ENCODE measurements around the gene ACO1. TPM values are rescaled to one million over a fixed set of nuclear protein-coding genes. Genes with fewer than 3 reads are reported as not detected.

Gene ACO1
- total and polyA plus RNA-seq, 12 donors: 7.1 to 77.6 (median 65.1) TPM

DNA sequence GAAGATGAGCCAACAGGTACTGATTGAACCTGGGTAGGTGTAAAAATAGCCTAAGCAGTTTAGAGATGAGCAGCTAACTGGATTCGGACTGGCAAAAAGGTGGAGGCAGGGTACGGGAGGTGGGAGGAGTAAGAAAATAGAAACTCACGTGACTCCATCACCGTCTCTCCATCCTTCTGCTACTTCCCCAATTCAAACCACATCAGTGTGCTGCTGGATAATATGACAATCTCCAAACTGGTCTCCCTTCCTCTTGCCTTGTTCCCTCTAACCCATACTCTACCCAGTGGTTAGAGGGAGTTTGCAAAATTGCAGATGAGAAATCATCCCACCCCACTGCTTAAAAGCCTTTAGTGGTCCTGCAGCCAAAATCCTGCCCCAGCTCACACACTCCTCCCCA is 98.9 kb downstream of the ACO1 start:
- H3K4me3 ChIP-seq: no peak overlapping the region

DNA sequence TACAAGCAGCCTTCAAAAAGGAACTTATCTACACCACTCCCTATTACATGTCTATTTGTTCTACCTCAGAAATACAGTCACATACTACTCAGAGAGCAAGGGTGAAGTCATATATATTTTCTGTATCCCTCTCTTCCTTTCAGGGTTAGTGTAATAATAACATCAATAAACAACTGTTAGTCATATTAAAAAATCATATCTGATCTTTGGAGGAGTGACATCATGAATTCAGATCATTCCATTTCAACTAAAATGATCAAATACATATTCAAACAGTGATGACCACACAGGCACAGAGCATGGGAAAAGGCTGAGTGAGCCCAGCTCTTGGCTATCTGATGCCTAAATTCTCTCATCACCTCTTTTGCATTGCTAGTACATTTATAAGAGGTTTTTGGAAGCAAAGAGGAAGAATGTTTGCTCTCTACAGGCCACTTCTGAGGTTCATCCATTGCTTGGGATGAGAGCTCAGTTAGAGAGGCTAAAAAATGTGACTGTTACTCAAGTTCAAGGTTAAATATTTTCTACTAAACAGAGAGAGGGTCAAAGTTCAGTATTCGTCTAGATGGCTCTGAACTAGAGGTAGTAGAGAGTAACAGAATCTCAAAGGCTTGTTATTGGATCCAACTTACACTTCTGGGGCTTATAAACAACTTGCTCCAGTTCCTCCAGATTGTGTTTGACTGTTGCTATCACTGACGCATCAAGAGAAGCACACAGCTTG is 102.6 kb downstream of the ACO1 start:
- no peaks in the 10 kb centered on the region for H3K27me3 ChIP-seq
- no peaks in the 10 kb centered on the region for H3K9me3 ChIP-seq
- ATAC-seq (no peak), DNase-seq (no peak)
- intact Hi-C loops (cut with DNase I): no loop called here
- H3K4me3 ChIP-seq: no peak overlapping the region
- TF ChIP-seq, protein P1, sequence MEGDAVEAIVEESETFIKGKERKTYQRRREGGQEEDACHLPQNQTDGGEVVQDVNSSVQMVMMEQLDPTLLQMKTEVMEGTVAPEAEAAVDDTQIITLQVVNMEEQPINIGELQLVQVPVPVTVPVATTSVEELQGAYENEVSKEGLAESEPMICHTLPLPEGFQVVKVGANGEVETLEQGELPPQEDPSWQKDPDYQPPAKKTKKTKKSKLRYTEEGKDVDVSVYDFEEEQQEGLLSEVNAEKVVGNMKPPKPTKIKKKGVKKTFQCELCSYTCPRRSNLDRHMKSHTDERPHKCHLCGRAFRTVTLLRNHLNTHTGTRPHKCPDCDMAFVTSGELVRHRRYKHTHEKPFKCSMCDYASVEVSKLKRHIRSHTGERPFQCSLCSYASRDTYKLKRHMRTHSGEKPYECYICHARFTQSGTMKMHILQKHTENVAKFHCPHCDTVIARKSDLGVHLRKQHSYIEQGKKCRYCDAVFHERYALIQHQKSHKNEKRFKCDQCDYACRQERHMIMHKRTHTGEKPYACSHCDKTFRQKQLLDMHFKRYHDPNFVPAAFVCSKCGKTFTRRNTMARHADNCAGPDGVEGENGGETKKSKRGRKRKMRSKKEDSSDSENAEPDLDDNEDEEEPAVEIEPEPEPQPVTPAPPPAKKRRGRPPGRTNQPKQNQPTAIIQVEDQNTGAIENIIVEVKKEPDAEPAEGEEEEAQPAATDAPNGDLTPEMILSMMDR (IDR thresholded peaks at IDR 0.05): no peak
- H3K36me3 ChIP-seq: peaks cover 0 to 100% (median 35%) of the 10 kb centered on the region in 9 donors
- no peaks in the 10 kb centered on the region for H3K4me1 ChIP-seq
- 87 to 88% methylated on average over 2 of the region's 2 CpGs for WGBS, 2 donors
- H3K27ac ChIP-seq: no peak overlapping the region

More for the DNA sequence above, 98.9 kb downstream of the ACO1 start:
- WGBS, 2 donors: 80 to 95% methylated on average over 4 of the region's 4 CpGs
- Histone ChIP-seq H3K36me3 (peaks cover 0 to 100% (median 44%) of the 10 kb centered on the region in 9 donors), H3K27me3 (no peaks in the 10 kb centered on the region), H3K27ac (no peak overlapping the region), H3K9me3 (no peaks in the 10 kb centered on the region), H3K4me1 (no peaks in the 10 kb centered on the region)
- DNase-seq (no peak), ATAC-seq (no peak)
- TF ChIP-seq, protein P1 (IDR thresholded peaks at IDR 0.05): no peak
- intact Hi-C loops (cut with DNase I): no loop called here

DNA sequence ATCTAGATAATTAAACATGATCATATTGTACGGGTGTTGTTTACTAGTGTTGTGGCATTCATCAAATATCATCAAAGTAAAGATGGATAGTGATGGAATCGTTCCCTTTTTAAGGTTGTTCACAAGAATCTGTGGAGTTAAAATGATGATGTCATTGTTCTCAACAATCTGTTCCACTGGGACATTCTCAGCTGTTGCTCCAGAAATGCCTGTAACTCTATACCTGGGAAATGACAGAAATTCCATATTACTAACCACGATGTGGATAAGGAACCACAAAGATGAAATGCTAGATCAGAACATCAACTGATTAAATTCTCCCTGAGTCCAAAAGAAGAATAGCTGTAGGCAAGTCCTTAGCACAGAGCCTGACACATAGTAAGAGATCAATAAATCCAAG is 103.5 kb downstream of the ACO1 start:
- DNase-seq: no peak
- 55 to 72% methylated on average over 3 of the region's 3 CpGs for whole genome bisulfite sequencing, 2 donors
- H3K4me1 ChIP-seq: no peaks in the 10 kb centered on the region
- H3K4me3 ChIP-seq: no peak overlapping the region
- no peak overlapping the region for H3K27ac ChIP-seq
- H3K27me3 ChIP-seq: no peaks in the 10 kb centered on the region
- intact Hi-C loops (cut with DNase I): no loop called here
- TF ChIP-seq, protein P1 (IDR thresholded peaks at IDR 0.05): no peak
- no peaks in the 10 kb centered on the region for H3K9me3 ChIP-seq
- H3K36me3 ChIP-seq: peaks cover 0 to 100% (median 35%) of the 10 kb centered on the region in 9 donors
- ATAC-seq: no peak

DNA sequence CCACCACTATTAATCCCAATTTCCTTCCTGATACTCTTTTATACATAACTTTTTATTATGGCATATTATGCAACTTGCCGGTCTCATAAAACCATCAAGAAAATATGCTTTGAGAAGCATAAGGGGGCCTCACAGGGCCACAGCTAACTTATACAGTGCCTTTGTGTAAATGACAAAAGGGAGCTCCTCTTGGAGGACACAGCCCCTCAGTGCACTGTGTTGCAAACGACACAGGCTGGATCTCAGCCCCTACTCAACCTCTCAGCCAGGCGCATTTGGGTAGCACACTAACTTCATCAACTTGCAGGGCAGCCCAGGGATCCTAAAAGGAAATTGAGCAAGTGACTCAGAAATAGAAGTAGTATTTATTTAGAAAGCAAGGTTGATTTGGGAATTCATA is 106.2 kb downstream of the ACO1 start:
- intact Hi-C loops (cut with DNase I): loop anchor here in 2 of 10 donors (5.0 to 10.0 kb wide), 2 partner anchors 37 to 56 kb away; partner anchors contain the start of gene RIGI (in 1 of the 2)
- TF ChIP-seq, protein P1 (IDR thresholded peaks at IDR 0.05): no peak
- no peak for DNase-seq
- no peak overlapping the region for H3K4me3 ChIP-seq
- ATAC-seq: no peak
- no peaks in the 10 kb centered on the region for H3K4me1 ChIP-seq
- H3K36me3 ChIP-seq: peaks cover 0 to 98% (median 21%) of the 10 kb centered on the region in 9 donors
- 80 to 84% methylated on average over 3 of the region's 3 CpGs for WGBS, 2 donors
- H3K27me3 ChIP-seq: no peaks in the 10 kb centered on the region
- no peak overlapping the region for H3K27ac ChIP-seq
- no peaks in the 10 kb centered on the region for H3K9me3 ChIP-seq

All from heart right ventricle (tissue), 16 donors.